ENCODE data around the gene ADAMTS10.
"Not testable (repeated sequence)": the region's sequence is repeated elsewhere in the genome, so short reads cannot be mapped to it uniquely, and the experiment has no call there.

ADAMTS10 gene

GRCh38 chr19:8557642-8558238 is 52.8 kb downstream of the ADAMTS10 start:
- DNase-seq = no peak

DNA sequence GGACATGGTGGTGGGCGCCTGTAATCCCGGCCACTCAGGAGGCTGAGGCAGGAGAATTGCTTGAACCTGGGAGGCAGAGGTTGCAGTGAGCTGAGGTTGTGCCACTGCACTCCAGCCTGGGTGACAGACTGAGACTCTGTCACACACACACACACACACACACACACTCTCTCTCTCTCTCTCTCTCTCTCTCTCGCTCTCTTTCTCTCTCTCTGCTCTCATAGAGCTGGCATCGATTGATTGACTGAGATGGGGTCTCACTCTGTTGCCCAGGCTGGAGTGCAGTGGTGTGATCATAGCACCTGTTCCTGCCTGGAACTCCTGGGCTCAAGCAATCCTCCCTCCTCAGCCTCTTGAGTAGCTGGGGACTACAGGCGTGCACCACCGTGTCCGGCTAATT is 56.8 kb downstream of the ADAMTS10 start:
- not testable (repeated sequence) for DNase-seq

DNA sequence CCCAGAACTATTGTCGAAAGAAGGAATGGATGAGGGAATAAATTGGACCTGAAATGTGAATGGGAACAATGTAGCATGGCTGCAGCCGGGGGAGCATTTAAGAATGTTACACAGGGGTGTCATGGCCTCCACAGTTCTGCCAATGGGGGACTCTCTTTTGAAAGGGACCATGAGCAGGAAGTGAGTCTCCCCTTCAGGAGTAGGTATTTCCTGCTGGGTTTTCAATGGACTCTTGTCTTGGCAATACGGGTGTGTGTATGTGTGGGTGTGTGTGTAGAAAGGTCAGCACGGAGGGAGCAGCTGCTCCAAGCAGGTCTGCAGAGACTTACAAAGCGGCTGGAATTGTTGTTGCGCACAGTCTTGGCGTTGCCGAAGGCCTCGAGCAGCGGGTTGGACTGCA is 57.7 kb downstream of the ADAMTS10 start:
- DNase-seq = peak; percentile 75

DNA sequence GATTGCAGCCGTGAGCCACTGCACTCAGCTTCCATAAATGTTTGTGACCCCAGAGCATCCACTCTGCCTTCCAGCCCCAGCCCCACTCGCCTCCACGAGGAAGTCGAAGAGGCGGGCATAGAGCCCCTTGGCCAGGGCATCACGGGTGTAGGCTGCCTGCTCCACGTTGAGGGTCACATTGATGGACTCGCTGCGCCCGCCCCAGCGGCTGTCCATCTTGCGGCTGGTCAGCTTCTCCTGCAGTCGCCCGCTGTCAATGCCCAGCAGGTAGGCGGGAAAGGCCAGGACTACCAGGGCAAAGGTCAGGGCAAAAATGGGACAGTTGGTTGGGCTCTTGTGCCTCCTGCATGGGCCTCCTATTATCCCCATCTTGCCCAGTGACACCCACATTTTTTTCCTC is 60.4 kb downstream of the ADAMTS10 start:
- DNase-seq = no peak

- DNase-seq = no peak
These were observed 64.8 kb downstream of the ADAMTS10 start for GRCh38 chr19:8545743-8546142.

GRCh38 chr19:8544168-8544567 is 66.3 kb downstream of the ADAMTS10 start:
- DNase-seq = no peak

DNA sequence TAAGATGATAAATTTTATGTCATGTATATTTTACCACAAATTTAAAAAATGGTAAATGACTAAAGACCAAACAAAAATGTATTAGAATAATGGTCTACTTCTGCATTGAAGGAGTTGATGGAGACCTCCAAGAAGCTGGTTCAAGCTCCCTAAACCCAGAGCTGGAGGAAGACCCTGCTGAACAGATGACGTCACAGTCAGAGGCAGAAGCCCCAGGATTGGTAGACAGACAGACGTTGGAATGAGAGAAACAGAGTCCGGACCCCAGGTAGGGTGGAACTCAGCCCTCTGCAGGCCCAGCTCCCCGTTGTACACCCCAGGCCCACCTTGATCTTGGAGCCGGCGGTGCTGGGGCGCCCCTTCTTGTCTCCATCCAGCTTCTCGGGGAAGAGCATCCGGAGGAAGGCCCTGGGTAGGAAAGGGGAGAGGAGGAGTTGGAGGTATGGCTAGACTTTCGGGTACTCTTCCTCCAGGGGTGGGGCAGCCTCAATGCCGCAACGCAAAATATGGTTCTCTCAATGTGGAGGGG is 70.8 kb downstream of the ADAMTS10 start:
- no peak for DNase-seq

- no peak for DNase-seq
These were observed 73.4 kb downstream of the ADAMTS10 start for GRCh38 chr19:8537099-8537498.

- no peak for DNase-seq
These were observed 74.2 kb downstream of the ADAMTS10 start for GRCh38 chr19:8536282-8536681.

GRCh38 chr19:8532225-8532624 is 78.3 kb downstream of the ADAMTS10 start:
- DNase-seq = no peak

DNA sequence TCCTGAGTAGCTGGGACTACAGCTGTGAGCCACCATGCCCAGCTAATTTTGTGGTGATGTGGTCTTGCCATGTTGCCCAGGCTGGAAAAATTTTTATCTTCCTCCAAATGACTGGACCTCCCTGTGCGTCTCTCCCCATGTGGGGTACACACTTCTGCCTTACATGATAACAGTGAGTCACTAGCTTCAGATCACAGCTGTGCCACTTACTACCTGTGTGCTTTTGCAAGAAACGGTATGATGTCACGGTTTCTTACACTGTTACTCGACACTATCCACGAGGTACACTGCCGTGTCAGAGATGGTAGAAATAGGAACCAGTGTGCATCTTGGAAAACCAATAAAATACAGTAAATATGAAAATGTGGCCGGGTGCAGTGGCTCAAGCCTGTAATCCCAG is 79.0 kb downstream of the ADAMTS10 start:
- DNase-seq = no peak
